ENCODE measurements around the gene GLP1R.
A peak's percentile ranks its signal among the peaks of the same experiment; 100 is the strongest.

Gene GLP1R

GRCh38 chr6:39048481-39049399, at the start of gene GLP1R:
Gene GLP1R, plus strand, starts transcription at chr6:39048781. Its CDS starts 60 bp downstream, at chr6:39048841.
- no peak for DNase-seq (ENCODE audit: extremely low read depth in 1 of 2, low read depth in 1 of 2)

GRCh38 chr6:39003072-39003471, 45.5 kb upstream of the GLP1R start:
- DNase-seq (ENCODE audit: extremely low read depth in 1 of 2, low read depth in 1 of 2), result no peak

- DNase-seq (ENCODE audit: extremely low read depth in 1 of 2, low read depth in 1 of 2), result no peak
These were observed 45.1 kb upstream of the GLP1R start for GRCh38 chr6:39003492-39003891.

GRCh38 chr6:39004801-39005200, 43.8 kb upstream of the GLP1R start:
- no peak for DNase-seq (ENCODE audit: extremely low read depth in 1 of 2, low read depth in 1 of 2)

GRCh38 chr6:39005774-39006173, 42.8 kb upstream of the GLP1R start:
- no peak for DNase-seq (ENCODE audit: extremely low read depth in 1 of 2, low read depth in 1 of 2)

- DNase-seq (ENCODE audit: extremely low read depth in 1 of 2, low read depth in 1 of 2), result no peak
These were observed 41.0 kb upstream of the GLP1R start for GRCh38 chr6:39007575-39007974.

- no peak for DNase-seq (ENCODE audit: extremely low read depth in 1 of 2, low read depth in 1 of 2)
These were observed 39.8 kb upstream of the GLP1R start for GRCh38 chr6:39008737-39009136.

GRCh38 chr6:39009476-39009875, 39.1 kb upstream of the GLP1R start:
- no peak for DNase-seq (ENCODE audit: extremely low read depth in 1 of 2, low read depth in 1 of 2)

GRCh38 chr6:39016839-39017546, 31.6 kb upstream of the GLP1R start:
- DNase-seq (ENCODE audit: extremely low read depth in 1 of 2, low read depth in 1 of 2), result no peak

GRCh38 chr6:39017547-39017880, 31.1 kb upstream of the GLP1R start:
- no peak for DNase-seq (ENCODE audit: extremely low read depth in 1 of 2, low read depth in 1 of 2)

GRCh38 chr6:39018103-39018502, 30.5 kb upstream of the GLP1R start:
- no peak for DNase-seq (ENCODE audit: extremely low read depth in 1 of 2, low read depth in 1 of 2)

GRCh38 chr6:39020136-39020535, 28.4 kb upstream of the GLP1R start:
- DNase-seq (ENCODE audit: extremely low read depth in 1 of 2, low read depth in 1 of 2), result no peak

- DNase-seq (ENCODE audit: extremely low read depth in 1 of 2, low read depth in 1 of 2), result no peak
These were observed 27.5 kb upstream of the GLP1R start for GRCh38 chr6:39021041-39021440.

GRCh38 chr6:39021779-39022178, 26.8 kb upstream of the GLP1R start:
- no peak for DNase-seq (ENCODE audit: extremely low read depth in 1 of 2, low read depth in 1 of 2)

- DNase-seq (ENCODE audit: extremely low read depth in 1 of 2, low read depth in 1 of 2), result no peak
These were observed 22.4 kb upstream of the GLP1R start for GRCh38 chr6:39026175-39026574.

GRCh38 chr6:39029156-39030011, 19.2 kb upstream of the GLP1R start:
- DNase-seq (ENCODE audit: extremely low read depth in 1 of 2, low read depth in 1 of 2), result peak in 1 of 2 donors; percentile 25

- no peak for DNase-seq (ENCODE audit: extremely low read depth in 1 of 2, low read depth in 1 of 2)
These were observed 12.9 kb upstream of the GLP1R start for GRCh38 chr6:39035681-39036080.

GRCh38 chr6:39037082-39037508, 11.5 kb upstream of the GLP1R start:
- no peak for DNase-seq (ENCODE audit: extremely low read depth in 1 of 2, low read depth in 1 of 2)

GRCh38 chr6:39037707-39038106, 10.9 kb upstream of the GLP1R start:
- DNase-seq (ENCODE audit: extremely low read depth in 1 of 2, low read depth in 1 of 2), result no peak

GRCh38 chr6:39040080-39040673, 8.4 kb upstream of the GLP1R start:
- DNase-seq (ENCODE audit: extremely low read depth in 1 of 2, low read depth in 1 of 2), result no peak

- no peak for DNase-seq (ENCODE audit: extremely low read depth in 1 of 2, low read depth in 1 of 2)
These were observed 7.5 kb upstream of the GLP1R start for GRCh38 chr6:39041072-39041471.
